GM23338 (cell line): ENCODE measurements around the gene SLC12A7. TPM values are rescaled to one million over a fixed set of nuclear protein-coding genes. Genes with fewer than 3 reads are reported as not detected.

Experiments used
- ATAC-seq: fragments of 200-7000 bp; cut with Tn5 transposase; 3 replicates; pipeline ENCODE4 v1.9.1; 2020
- DNase-seq: peaks from one replicate; pipeline ENCODE4 v3.0.0-alpha.2; 2015; ENCODE audit warnings: low spot score
- H2AFZ ChIP-seq: fragments of 200-600 bp; sonication (generic); 2 replicates; pipeline ENCODE4 v1.8.0; 2016; ENCODE audit warnings: antibody characterized with exemption, mild to moderate bottlenecking, moderate library complexity
- H3F3A ChIP-seq: fragments of 200-600 bp; sonication (generic); replicated peaks from 2 replicates; pipeline ENCODE4 v1.8.0; 2017; ENCODE audit warnings: antibody characterized with exemption, mixed run types, low read depth
- H3K27ac ChIP-seq: fragments of 200-600 bp; sonication (generic); 2 replicates; pipeline ENCODE4 v1.6.1; 2016; ENCODE audit warnings: low read depth
- H3K27me3 ChIP-seq: fragments of 200-600 bp; sonication (generic); 2 replicates; pipeline ENCODE4 v1.8.0; 2016; ENCODE audit warnings: mild to moderate bottlenecking, mixed run types, moderate library complexity; ENCODE audit not compliant: insufficient read depth
- H3K36me3 ChIP-seq: fragments of 200-600 bp; sonication (generic); 2 replicates; pipeline ENCODE4 v1.8.0; 2016; ENCODE audit warnings: mild to moderate bottlenecking; ENCODE audit not compliant: insufficient read depth
- H3K4me1 ChIP-seq: fragments of 200-600 bp; sonication (generic); 2 replicates; pipeline ENCODE4 v1.8.0; 2016; ENCODE audit warnings: mild to moderate bottlenecking, moderate library complexity; ENCODE audit not compliant: insufficient read depth
- H3K4me2 ChIP-seq: fragments of 200-600 bp; sonication (generic); 2 replicates; pipeline ENCODE4 v1.7.1; 2017; ENCODE audit warnings: mixed run types
- H3K4me3 ChIP-seq: fragments of 200-600 bp; sonication (generic); 2 replicates; pipeline ENCODE4 v1.6.1; 2016; ENCODE audit warnings: mixed run types
- H3K79me2 ChIP-seq: fragments of 200-600 bp; sonication (generic); replicated peaks from 2 replicates; pipeline ENCODE4 v1.8.0; 2017; ENCODE audit warnings: mild to moderate bottlenecking; ENCODE audit not compliant: insufficient read depth
- H3K9me2 ChIP-seq: fragments of 200-600 bp; sonication (generic); 2 replicates; pipeline ENCODE4 v1.8.0; 2017; ENCODE audit not compliant: insufficient read depth
- H4K20me1 ChIP-seq: fragments of 200-600 bp; sonication (generic); replicated peaks from 2 replicates; pipeline ENCODE4 v1.8.0; 2017; ENCODE audit warnings: mild to moderate bottlenecking; ENCODE audit not compliant: insufficient read depth
- H3K27ac Mint-ChIP-seq: 2 replicates; pipeline ENCODE4 v1.8.0; 2020; ENCODE audit warnings: inconsistent platforms, mild to moderate bottlenecking, moderate library complexity, mixed read lengths
- H3K27me3 Mint-ChIP-seq: 3 replicates; pipeline ENCODE4 v1.8.0; 2022; ENCODE audit warnings: low read depth, mild to moderate bottlenecking, moderate library complexity, mixed read lengths, inconsistent platforms; ENCODE audit not compliant: insufficient read depth, poor library complexity
- H3K36me3 Mint-ChIP-seq: 3 replicates; pipeline ENCODE4 v1.8.0; 2021; ENCODE audit warnings: low read depth, mild to moderate bottlenecking, inconsistent platforms, moderate library complexity, mixed read lengths
- H3K4me1 Mint-ChIP-seq: 3 replicates; pipeline ENCODE4 v1.8.0; 2020; ENCODE audit warnings: mild to moderate bottlenecking, inconsistent platforms, mixed read lengths
- H3K4me3 Mint-ChIP-seq: 3 replicates; pipeline ENCODE4 v1.8.0; 2021; ENCODE audit warnings: moderate library complexity, mild to moderate bottlenecking, inconsistent platforms, mixed read lengths
- H3K9me3 Mint-ChIP-seq: 3 replicates; pipeline ENCODE4 v1.8.0; 2020; ENCODE audit warnings: moderate library complexity, mild to moderate bottlenecking, inconsistent platforms, mixed read lengths
- CREB1 ChIP-seq: fragments of 250-450 bp; sonication (Bioruptor Pico); IDR thresholded peaks from 2 replicates; pipeline ENCODE4 v1.5.0; 2020; ENCODE audit warnings: low read depth, mild to moderate bottlenecking, moderate library complexity
- ETS1 ChIP-seq: IDR thresholded peaks from 2 replicates; pipeline ENCODE4 v1.6.1; 2016; ENCODE audit warnings: antibody characterized with exemption
- EZH2 ChIP-seq: fragments of 200-600 bp; sonication (generic); IDR thresholded peaks from one replicate; pipeline ENCODE4 v1.8.0; 2017; ENCODE audit warnings: antibody characterized with exemption, mild to moderate bottlenecking, low read depth; ENCODE audit not compliant: unreplicated experiment
- EZH2phosphoT487 ChIP-seq: fragments of 200-600 bp; sonication (generic); IDR thresholded peaks from one replicate; pipeline ENCODE4 v1.8.1; 2018; ENCODE audit warnings: antibody characterized with exemption; ENCODE audit not compliant: unreplicated experiment
- JUNB ChIP-seq: IDR thresholded peaks from one replicate; pipeline ENCODE4 v1.6.1; 2016; ENCODE audit warnings: antibody characterized with exemption; ENCODE audit not compliant: unreplicated experiment
- NANOG ChIP-seq: IDR thresholded peaks from 2 replicates; pipeline ENCODE4 v1.6.1; 2016; ENCODE audit warnings: antibody characterized with exemption, borderline replicate concordance
- POLR2AphosphoS5 ChIP-seq: IDR thresholded peaks from 2 replicates; pipeline ENCODE4 v1.6.1; 2016; ENCODE audit warnings: antibody characterized with exemption, low read depth
- REST ChIP-seq: IDR thresholded peaks from one replicate; pipeline ENCODE4 v1.6.1; 2018; ENCODE audit warnings: antibody characterized with exemption; ENCODE audit not compliant: unreplicated experiment
- STAT1 ChIP-seq: IDR thresholded peaks from one replicate; pipeline ENCODE4 v1.6.1; 2016; ENCODE audit warnings: antibody characterized with exemption; ENCODE audit not compliant: unreplicated experiment
- ZNF114 ChIP-seq: fragments of 250-450 bp; sonication (Bioruptor Pico); IDR thresholded peaks from 2 replicates; pipeline ENCODE4 v1.5.0; 2020; ENCODE audit warnings: mild to moderate bottlenecking, moderate library complexity
- ZNF331 ChIP-seq: fragments of 250-450 bp; sonication (Bioruptor Pico); IDR thresholded peaks from 2 replicates; pipeline ENCODE4 v1.5.0; 2020; ENCODE audit warnings: low read depth, mild to moderate bottlenecking, moderate library complexity
- ZNF462 ChIP-seq: fragments of 250-450 bp; sonication (Bioruptor Pico); IDR thresholded peaks from 2 replicates; pipeline ENCODE4 v1.5.0; 2020; ENCODE audit warnings: mild to moderate bottlenecking, moderate library complexity
- polyA plus RNA-seq: library from polyadenylated mRNA; unstranded; fragments of >200 nt; fragmentation: Nextera tagmentation; extraction: Ambion mirVana; gene quantifications from 2 replicates; pipeline ENCODE4 v1.2.1, GENCODE V29; 2016
- total RNA-seq: library from RNA; depleted of rRNA; stranded (reverse); fragments of >200 nt; shearing (Covaris generic); gene quantifications from 2 replicates; pipeline ENCODE4 v1.2.3, GENCODE V29; 2014
- TF ChIP-seq, protein P1 (sequence below), 2 experiments: fragments of 200-600 bp in 1 of 2; sonication (generic) in 1 of 2; conservative IDR thresholded peaks; 2 replicates each; pipeline versions ENCODE4 v1.5.1 to v1.6.1; 2016 to 2017; ENCODE audit warnings: antibody characterized with exemption in 2 of 2, low read depth in 2 of 2, mild to moderate bottlenecking in 2 of 2, moderate library complexity in 1 of 2

Gene SLC12A7
- total and polyA plus RNA-seq, 2 experiments from 2014 or later: 7.4 to 32.2 TPM

- no peaks in the 10 kb centered on the region; the same call in 2 of the 3 replicates for H3K36me3 Mint-ChIP-seq
- no peak overlapping the region for H3K27ac ChIP-seq
Measured at GRCh38 chr5:1017056-1017455, 94.8 kb downstream of the SLC12A7 start.

More at GRCh38 chr5:1017056-1017455, 94.8 kb downstream of the SLC12A7 start:
- Histone ChIP-seq H3K79me2 (no peaks in the 10 kb centered on the region), H3K27me3 (no peaks in the 10 kb centered on the region), H3K4me3 (no peak overlapping the region), H3K9me2 (no peaks in the 10 kb centered on the region), H2AFZ (no peak overlapping the region), H3K4me2 (no peak overlapping the region), H3F3A (no peaks in the 10 kb centered on the region; the same call in 1 of the 2 replicates), H4K20me1 (no peaks in the 10 kb centered on the region), H3K4me1 (no peaks in the 10 kb centered on the region; the same call in 1 of the 2 replicates), H3K36me3 (no peaks in the 10 kb centered on the region)
- no peak for ATAC-seq
- peaks cover 9% of the 10 kb centered on the region for H3K27me3 Mint-ChIP-seq
- H3K27ac Mint-ChIP-seq: peak overlapping the region; percentile 66; the same call in 1 of the 2 replicates
- no peaks in the 10 kb centered on the region for H3K9me3 Mint-ChIP-seq
- TF ChIP-seq ZNF331 (CRISPR knock-in tag) (no peak), NANOG (no peak), POLR2AphosphoS5 (no peak), CREB1 (no peak), ZNF114 (CRISPR knock-in tag) (no peak), ZNF462 (CRISPR knock-in tag) (no peak), JUNB (no peak), ETS1 (no peak), EZH2phosphoT487 (no peak), EZH2 (no peak), STAT1 (no peak), REST (no peak)
- TF ChIP-seq, protein P1, sequence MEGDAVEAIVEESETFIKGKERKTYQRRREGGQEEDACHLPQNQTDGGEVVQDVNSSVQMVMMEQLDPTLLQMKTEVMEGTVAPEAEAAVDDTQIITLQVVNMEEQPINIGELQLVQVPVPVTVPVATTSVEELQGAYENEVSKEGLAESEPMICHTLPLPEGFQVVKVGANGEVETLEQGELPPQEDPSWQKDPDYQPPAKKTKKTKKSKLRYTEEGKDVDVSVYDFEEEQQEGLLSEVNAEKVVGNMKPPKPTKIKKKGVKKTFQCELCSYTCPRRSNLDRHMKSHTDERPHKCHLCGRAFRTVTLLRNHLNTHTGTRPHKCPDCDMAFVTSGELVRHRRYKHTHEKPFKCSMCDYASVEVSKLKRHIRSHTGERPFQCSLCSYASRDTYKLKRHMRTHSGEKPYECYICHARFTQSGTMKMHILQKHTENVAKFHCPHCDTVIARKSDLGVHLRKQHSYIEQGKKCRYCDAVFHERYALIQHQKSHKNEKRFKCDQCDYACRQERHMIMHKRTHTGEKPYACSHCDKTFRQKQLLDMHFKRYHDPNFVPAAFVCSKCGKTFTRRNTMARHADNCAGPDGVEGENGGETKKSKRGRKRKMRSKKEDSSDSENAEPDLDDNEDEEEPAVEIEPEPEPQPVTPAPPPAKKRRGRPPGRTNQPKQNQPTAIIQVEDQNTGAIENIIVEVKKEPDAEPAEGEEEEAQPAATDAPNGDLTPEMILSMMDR (conservative IDR thresholded peaks at IDR 0.05; ENCODE audit: low read depth in 2 of 2): no peak
- no peak overlapping the region for H3K4me3 Mint-ChIP-seq
- peaks cover 12% of the 10 kb centered on the region for H3K4me1 Mint-ChIP-seq
- DNase-seq: no peak
